ENCODE measurements around the gene TNXB.
"Not testable (repeated sequence)": the region's sequence is repeated elsewhere in the genome, so short reads cannot be mapped to it uniquely, and the experiment has no call there.

TNXB gene

DNA sequence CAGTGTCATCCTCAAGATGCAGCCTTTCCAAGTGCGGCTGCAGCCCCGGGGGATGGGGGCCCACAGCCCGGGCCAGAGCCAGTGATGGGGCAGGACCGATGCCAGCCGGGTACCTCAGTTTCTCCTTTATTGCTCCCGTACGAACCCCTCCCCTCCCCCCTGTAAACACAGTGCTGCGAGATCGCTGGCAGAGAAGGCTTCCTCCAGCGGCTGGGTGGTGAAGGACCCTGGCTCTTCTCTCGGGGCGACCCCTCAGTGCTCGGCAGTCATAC, 68.2 kb downstream of the TNXB start:
- DNase-seq (ENCODE audit: low read depth in 1 of 2, low spot score in 1 of 2) = not testable (repeated sequence)

DNA sequence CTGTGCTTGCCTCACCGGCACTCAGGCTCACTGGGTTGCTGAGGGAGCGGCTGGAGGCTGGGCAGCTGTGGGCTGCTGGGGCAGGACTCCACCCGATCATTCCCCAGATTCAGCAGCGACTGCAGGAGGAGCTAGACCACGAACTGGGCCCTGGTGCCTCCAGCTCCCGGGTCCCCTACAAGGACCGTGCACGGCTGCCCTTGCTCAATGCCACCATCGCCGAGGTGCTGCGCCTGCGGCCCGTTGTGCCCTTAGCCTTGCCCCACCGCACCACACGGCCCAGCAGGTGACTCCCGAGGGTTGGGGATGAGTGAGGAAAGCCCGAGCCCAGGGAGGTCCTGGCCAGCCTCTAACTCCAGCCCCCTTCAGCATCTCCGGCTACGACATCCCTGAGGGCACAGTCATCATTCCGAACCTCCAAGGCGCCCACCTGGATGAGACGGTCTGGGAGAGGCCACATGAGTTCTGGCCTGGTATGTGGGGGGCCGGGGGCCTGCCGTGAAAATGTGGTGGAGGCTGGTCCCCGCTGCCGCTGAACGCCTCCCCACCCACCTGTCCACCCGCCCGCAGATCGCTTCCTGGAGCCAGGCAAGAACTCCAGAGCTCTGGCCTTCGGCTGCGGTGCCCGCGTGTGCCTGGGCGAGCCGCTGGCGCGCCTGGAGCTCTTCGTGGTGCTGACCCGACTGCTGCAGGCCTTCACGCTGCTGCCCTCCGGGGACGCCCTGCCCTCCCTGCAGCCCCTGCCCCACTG, 68.7 kb downstream of the TNXB start:
- not testable (repeated sequence) for DNase-seq (ENCODE audit: low read depth in 1 of 2, low spot score in 1 of 2)

DNA sequence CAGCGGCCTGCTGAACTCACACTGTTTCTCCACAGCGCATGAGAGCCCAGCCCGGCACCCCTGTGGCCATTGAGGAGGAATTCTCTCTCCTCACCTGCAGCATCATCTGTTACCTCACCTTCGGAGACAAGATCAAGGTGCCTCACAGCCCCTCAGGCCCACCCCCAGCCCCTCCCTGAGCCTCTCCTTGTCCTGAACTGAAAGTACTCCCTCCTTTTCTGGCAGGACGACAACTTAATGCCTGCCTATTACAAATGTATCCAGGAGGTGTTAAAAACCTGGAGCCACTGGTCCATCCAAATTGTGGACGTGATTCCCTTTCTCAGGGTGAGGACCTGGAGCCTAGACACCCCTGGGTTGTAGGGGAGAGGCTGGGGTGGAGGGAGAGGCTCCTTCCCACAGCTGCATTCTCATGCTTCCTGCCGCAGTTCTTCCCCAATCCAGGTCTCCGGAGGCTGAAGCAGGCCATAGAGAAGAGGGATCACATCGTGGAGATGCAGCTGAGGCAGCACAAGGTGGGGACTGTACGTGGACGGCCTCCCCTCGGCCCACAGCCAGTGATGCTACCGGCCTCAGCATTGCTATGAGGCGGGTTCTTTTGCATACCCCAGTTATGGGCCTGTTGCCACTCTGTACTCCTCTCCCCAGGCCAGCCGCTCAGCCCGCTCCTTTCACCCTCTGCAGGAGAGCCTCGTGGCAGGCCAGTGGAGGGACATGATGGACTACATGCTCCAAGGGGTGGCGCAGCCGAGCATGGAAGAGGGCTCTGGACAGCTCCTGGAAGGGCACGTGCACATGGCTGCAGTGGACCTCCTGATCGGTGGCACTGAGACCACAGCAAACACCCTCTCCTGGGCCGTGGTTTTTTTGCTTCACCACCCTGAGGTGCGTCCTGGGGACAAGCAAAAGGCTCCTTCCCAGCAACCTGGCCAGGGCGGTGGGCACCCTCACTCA, 69.5 kb downstream of the TNXB start:
- not testable (repeated sequence) for DNase-seq (ENCODE audit: low read depth in 1 of 2, low spot score in 1 of 2)

DNA sequence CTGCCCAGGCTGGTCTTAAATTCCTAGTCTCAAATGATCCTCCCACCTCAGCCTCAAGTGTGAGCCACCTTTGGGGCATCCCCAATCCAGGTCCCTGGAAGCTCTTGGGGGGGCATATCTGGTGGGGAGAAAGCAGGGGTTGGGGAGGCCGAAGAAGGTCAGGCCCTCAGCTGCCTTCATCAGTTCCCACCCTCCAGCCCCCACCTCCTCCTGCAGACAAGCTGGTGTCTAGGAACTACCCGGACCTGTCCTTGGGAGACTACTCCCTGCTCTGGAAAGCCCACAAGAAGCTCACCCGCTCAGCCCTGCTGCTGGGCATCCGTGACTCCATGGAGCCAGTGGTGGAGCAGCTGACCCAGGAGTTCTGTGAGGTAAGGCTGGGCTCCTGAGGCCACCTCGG, 70.3 kb downstream of the TNXB start:
- DNase-seq (ENCODE audit: low read depth in 1 of 2, low spot score in 1 of 2) = not testable (repeated sequence)

DNA sequence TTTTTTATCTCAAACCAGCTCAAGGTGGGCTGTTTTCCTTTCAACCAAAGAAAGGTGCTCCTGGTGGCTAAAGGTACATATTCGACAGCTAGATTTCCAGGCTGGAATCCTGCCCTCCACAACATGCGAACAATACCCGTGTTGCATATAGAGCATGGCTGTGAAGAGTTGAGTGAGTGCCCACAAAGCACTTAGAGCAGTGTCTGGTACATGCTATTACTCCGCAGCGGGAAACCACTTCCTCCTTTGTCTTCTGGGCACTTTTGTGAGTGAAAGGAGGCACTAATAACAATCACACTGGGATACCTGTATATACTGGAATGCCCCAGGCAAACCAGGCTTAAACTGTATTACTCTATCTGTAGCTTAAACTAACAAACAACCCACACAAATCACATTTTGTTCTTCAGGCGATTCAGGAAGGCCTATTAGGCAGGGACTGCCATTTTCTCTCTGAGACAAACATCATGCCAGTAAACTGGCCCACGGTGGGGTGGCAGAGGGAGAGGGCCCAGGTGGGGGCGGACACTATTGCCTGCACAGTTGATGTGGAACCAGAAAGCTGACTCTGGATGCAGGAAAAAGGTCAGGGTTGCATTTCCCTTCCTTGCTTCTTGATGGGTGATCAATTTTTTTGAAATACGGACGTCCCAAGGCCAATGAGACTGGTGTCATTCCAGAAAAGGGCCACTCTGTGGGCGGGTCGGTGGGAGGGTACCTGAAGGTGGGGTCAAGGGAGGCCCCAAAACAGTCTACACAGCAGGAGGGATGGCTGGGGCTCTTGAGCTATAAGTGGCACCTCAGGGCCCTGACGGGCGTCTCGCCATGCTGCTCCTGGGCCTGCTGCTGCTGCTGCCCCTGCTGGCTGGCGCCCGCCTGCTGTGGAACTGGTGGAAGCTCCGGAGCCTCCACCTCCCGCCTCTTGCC, 71.3 kb downstream of the TNXB start, which contains the start of gene CYP21A2:
Gene CYP21A2 (plus strand): TSS at position 818 of the 927 bp plus-strand sequence. CDS start 8 bp downstream, at position 826.
- DNase-seq (ENCODE audit: low read depth in 1 of 2, low spot score in 1 of 2) = not testable (repeated sequence)

DNA sequence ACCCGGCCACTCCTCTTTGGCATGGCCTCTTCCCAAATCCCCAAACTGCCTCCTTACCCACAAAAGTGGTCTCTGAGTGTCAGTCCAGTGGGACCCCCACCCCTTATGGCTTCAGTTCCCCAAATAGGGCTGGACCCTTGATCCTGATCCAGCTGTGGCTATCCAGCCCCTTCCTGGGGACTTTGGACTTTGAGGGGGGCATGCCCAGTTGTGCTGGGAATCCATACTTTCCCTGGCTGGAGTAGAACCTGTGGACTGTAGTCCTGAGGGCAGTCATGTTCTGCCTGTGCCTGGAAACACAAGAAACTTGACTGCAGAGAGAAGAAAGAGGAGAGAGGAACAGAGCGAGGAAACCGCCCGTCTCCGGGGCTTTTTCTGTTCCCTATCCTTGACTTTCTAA, 72.0 kb downstream of the TNXB start:
- DNase-seq (ENCODE audit: low read depth in 1 of 2, low spot score in 1 of 2) = not testable (repeated sequence)

DNA sequence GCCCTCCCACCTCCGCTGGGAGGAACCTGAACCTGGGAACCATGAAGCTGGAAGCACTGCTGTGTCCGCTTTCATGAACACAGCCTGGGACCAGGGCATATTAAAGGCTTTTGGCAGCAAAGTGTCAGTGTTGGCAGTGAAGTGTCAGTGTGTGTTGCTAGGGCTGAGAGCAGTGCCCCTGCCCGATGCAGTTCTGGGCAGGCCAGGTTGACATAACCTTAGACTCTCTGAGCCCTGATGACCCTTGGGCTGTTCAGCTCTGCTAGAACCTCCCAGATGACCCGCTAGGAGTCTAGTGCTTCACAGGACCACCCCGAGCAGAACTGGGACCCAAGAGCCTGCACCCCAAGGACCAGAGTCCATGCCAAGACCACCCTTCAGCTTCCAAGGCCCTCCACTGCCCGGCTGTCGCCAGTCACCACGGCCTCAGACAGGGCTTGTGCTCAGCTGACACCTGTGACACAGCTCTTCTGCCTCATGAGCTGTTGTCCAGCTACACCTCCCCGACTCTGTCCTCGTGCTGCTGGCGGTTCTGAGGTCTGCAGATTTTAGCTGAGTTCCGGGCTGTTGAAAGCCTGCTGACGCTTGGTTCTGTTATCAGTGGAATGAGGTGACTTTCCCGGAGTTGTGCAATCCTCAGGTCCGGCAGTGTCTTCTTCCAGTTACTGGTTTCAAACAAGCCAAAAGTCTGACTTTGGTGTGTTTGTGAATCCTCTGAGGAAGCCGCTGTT, 73.7 kb downstream of the TNXB start:
- not testable (repeated sequence) for DNase-seq (ENCODE audit: low read depth in 1 of 2, low spot score in 1 of 2)

DNA sequence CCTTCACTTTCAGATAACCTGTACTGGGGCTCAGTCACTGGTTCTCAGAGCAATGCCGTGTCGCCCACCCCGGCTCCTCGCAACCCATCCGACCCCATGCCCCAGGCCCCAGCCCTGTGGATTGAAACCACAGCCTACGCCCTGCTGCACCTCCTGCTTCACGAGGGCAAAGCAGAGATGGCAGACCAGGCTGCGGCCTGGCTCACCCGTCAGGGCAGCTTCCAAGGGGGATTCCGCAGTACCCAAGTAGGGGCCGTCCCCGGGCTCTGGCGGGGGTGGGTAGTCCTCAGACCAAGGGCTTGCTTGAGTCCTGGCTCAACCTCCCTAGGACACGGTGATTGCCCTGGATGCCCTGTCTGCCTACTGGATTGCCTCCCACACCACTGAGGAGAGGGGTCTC, 79.6 kb downstream of the TNXB start:
- not testable (repeated sequence) for DNase-seq (ENCODE audit: low read depth in 1 of 2, low spot score in 1 of 2)

DNA sequence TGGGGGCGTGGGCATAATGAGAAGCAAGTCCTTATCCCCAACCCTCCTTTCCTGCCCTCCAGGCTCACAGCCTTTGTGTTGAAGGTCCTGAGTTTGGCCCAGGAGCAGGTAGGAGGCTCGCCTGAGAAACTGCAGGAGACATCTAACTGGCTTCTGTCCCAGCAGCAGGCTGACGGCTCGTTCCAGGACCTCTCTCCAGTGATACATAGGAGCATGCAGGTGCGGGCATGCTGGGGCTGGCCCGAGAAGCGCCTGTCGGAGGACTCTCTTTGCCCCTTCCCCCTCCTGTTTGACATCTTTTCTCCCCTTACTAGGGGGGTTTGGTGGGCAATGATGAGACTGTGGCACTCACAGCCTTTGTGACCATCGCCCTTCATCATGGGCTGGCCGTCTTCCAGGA, 80.5 kb downstream of the TNXB start:
- DNase-seq (ENCODE audit: low read depth in 1 of 2, low spot score in 1 of 2) = not testable (repeated sequence)

DNA sequence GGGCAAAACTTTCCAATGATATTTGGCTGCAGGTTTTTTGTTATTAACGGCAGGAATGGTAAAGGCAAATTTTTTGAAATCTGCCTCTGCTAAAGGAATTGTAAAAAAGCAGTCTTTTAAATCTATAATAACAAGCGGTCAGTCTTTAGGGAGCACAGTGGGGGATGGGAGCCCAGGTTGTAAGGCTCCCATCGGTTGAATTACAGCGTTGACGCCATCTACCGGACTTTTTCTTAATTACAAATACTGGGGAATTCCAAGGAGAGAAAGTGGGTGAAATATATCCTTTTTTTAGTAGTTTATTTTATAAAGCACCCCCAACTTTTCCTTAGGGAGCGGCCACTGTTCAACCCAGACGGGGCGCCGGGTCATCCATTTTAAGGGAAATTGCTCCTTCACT, 87.0 kb downstream of the TNXB start:
- DNase-seq (ENCODE audit: low read depth in 1 of 2, low spot score in 1 of 2) = not testable (repeated sequence)

DNA sequence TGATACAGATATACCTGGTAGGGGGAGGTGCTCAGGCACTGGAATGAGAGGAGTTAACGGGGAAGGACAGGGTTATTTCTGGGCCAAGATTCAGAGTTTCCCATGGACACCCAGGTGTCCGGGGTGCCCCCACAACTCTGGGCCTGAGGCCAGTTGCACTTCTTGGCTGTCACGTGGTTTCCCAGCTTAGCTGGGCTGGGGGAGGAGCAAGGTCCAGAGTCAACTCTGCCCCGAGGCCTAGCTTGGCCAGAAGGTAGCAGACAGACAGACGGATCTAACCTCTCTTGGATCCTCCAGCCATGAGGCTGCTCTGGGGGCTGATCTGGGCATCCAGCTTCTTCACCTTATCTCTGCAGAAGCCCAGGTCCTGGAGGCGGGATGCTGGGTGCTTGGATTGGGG, 94.6 kb downstream of the TNXB start, which contains the start of gene C4B:
Gene C4B (plus strand): TSS at position 249 of the 400 bp plus-strand sequence. CDS start 51 bp downstream, at position 300.
- not testable (repeated sequence) for DNase-seq (ENCODE audit: low read depth in 1 of 2, low spot score in 1 of 2)

DNA sequence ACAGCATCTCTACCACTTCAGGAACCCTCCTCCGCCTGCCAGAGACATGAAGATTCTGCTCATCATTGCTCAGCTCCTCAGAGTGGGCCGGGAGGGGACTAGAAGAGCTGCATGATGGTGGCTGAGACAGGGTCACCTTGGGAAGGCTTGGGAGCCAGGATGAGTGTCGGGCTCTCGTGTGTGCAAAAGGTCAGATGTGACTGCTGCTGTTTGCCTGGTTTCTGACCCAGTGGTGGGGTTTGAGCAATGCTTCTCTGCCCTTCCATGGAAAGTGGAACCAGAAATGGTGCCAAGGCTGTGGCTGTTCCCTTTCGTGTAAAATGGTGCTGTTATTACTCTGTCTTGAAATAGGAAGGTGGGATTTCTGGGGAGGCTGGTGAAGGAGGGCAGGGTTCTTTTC, 95.4 kb downstream of the TNXB start:
- DNase-seq (ENCODE audit: low read depth in 1 of 2, low spot score in 1 of 2) = not testable (repeated sequence)

DNA sequence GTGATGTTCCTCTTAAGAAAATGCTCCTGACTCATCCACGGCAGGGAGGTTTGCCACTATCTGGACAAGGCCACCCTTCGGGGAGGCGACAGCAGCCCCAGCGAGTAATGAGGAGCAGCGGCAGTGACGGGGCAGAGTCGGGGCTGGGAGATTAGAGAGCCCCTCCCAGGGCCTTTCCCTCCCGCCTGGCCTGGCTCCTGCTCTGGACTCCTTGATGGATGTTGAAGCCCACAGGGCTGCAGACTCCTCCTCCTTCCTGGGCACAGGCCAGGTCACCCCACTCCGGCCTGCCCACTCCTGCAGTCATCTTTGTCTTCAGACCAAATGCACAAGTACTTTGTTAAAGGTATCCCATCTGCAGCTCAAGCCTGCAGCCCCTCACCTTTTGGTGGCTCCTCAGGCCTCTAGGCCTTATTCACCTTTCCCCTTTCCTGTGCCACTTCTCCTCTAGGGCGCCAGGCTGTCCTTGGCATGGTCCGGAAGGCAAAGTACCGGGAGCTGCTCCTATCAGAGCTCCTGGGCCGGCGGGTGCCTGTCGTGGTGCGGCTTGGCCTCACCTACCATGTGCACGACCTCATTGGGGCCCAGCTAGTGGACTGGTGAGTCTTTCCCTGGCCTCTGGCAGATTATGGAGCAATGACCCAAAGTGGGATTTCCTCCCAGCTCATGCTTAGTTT, 96.1 kb downstream of the TNXB start:
- DNase-seq (ENCODE audit: low read depth in 1 of 2, low spot score in 1 of 2) = not testable (repeated sequence)

DNA sequence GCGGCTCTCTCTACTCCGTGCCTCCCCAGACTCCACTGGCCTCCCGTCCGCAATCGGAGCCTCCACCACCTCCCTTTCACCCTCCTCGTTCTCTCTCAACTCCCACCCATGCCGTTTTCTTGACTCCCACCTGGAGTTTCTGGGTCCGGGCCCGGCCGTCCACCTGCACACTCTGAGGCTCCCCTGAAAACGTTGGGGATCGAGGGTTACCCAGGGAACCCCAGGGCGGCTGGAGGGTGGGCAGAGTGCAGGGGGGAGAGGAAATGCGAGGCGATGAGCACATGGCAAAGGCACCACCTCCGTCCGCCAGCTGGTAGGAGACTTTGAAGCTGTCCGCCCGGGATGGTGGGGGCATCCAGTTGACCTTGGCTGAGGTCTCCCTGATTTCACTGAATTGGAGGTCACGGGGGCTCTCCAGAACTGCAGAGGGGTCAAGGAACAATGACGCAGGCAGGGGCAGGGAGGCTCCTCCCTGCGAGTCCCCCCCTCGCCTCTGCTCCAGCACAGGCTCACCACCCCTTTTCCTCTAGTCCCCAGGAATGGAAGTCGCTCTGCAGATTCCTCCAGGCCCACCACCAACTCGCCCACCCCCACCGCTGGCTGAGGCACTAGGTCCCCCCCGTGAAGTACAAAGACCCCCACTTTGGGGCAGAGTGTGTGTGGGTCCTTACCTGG, 98.1 kb downstream of the TNXB start:
- not testable (repeated sequence) for DNase-seq (ENCODE audit: low read depth in 1 of 2, low spot score in 1 of 2)

DNA sequence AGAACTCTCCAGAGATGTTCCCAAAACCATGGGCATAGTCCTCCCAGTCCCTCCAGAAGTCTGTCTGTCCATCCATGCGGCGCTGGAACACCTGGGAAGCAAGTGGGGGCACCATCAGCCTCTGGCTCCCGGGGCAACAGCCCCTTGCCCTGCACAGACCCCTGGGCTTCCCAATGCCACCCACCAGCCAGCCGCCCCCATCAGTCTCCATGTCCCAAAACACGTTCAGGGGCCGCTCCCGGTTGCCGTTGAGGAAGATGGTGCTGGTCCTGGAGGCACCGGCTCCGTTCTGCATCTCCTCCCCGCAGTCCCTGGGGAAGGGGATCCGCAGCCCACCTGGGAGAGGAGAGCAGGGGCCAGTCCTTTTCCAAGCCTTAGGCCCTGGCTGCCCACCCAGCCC, 99.6 kb downstream of the TNXB start:
- not testable (repeated sequence) for DNase-seq (ENCODE audit: low read depth in 1 of 2, low spot score in 1 of 2)

DNA sequence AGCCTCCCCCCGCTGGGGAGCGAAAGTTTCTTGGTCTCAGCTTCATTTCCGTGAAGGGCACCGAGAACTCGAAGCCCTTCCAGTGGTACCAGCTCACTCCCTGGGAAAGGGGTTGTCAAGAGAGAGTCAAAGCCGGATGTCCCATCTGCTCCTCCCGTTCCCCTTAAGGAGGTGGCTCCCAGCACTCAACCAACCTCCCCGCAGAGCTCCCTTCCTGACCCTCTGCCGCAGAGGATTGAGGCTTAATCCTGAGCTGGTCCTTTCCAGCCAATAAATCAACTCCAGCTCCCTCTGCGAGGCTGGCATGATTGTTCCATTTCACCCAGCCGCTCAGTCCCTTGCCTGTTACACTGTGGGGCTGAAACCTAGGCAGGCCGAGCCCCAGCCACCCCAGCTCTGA, 100.5 kb downstream of the TNXB start:
- DNase-seq (ENCODE audit: low read depth in 1 of 2, low spot score in 1 of 2) = not testable (repeated sequence)

DNA sequence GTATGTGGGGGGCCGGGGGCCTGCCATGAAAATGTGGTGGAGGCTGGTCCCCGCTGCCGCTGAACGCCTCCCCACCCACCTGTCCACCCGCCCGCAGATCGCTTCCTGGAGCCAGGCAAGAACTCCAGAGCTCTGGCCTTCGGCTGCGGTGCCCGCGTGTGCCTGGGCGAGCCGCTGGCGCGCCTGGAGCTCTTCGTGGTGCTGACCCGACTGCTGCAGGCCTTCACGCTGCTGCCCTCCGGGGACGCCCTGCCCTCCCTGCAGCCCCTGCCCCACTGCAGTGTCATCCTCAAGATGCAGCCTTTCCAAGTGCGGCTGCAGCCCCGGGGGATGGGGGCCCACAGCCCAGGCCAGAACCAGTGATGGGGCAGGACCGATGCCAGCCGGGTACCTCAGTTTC, 101.1 kb downstream of the TNXB start:
- DNase-seq (ENCODE audit: low read depth in 1 of 2, low spot score in 1 of 2) = not testable (repeated sequence)

DNA sequence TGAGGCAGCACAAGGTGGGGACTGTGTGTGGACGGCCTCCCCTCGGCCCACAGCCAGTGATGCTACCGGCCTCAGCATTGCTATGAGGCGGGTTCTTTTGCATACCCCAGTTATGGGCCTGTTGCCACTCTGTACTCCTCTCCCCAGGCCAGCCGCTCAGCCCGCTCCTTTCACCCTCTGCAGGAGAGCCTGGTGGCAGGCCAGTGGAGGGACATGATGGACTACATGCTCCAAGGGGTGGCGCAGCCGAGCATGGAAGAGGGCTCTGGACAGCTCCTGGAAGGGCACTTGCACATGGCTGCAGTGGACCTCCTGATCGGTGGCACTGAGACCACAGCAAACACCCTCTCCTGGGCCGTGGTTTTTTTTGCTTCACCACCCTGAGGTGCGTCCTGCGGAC, 102.1 kb downstream of the TNXB start:
- not testable (repeated sequence) for DNase-seq (ENCODE audit: low read depth in 1 of 2, low spot score in 1 of 2)

DNA sequence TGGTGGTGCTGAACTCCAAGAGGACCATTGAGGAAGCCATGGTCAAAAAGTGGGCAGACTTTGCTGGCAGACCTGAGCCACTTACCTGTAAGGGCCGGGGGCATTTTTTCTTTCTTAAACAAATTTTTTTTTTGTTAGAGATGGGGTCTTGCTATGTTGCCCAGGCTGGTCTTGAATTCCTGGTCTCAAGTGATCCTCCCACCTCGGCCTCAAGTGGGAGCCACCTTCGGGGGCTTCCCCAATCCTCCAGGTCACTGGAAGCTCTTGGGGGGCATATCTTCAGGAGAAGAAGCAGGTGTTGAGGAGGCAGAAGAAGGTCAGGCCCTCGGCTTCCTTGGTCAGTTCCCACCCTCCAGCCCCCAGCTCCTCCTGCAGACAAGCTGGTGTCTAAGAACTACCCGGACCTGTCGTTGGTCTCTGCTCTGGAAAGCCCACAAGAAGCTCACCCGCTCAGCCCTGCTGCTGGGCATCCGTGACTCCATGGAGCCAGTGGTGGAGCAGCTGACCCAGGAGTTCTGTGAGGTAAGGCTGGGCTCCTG, 103.1 kb downstream of the TNXB start:
- not testable (repeated sequence) for DNase-seq (ENCODE audit: low read depth in 1 of 2, low spot score in 1 of 2)

Measured in stimulated activated CD4-positive, alpha-beta T cell treated with anti-CD3 and anti-CD28 coated beads, Interleukin-15, amount 100 ng/mL, for 1 hour (primary cell).